Stimulated activated CD4-positive, alpha-beta T cell treated with anti-CD3 and anti-CD28 coated beads, Interleukin-15, amount 100 ng/mL, for 24 hours (primary cell): Measurements from ENCODE around the gene ALKBH3.

ENCODE experiments used
- DNase-seq: peaks from one replicate; pipeline ENCODE4 v3.0.0-alpha.2; 2020

ALKBH3 gene

GRCh38 chr11:43968719-43969118 lies 88.1 kb downstream of the ALKBH3 start:
- DNase-seq, result no peak

- no peak for DNase-seq
These were observed 88.9 kb downstream of the ALKBH3 start for GRCh38 chr11:43969543-43969942.
